ENCODE measurements around the gene PTPRCAP. TPM values are rescaled to one million over a fixed set of nuclear protein-coding genes. Genes with fewer than 3 reads are reported as not detected.
A peak's percentile ranks its signal among the peaks of the same experiment; 100 is the strongest.

The PTPRCAP gene
- total and polyA plus RNA-seq, 2 experiments from 2014 or later: 3.3 to 3.5 TPM

GRCh38 chr11:67400942-67401494, 36.5 kb downstream of the PTPRCAP start:
- no peaks in the 10 kb centered on the region for H3K9me3 Mint-ChIP-seq
- H3K4me3 Mint-ChIP-seq: peak overlapping the region; percentile 76
- peaks cover 13% of the 10 kb centered on the region for H3K27me3 Mint-ChIP-seq (ENCODE audit: insufficient read depth, low read depth, poor library complexity)
- no peaks in the 10 kb centered on the region for H3K9me2 ChIP-seq (ENCODE audit: insufficient read depth)
- DNase-seq (ENCODE audit: low spot score) (no peak), ATAC-seq (peak; percentile 2)
- peak overlapping the region; percentile 91 for H3K4me2 ChIP-seq
- H3K27ac Mint-ChIP-seq: no peak overlapping the region
- peaks cover 16% of the 10 kb centered on the region for H3K79me2 ChIP-seq (replicated peaks; ENCODE audit: insufficient read depth)
- H3K27me3 ChIP-seq (ENCODE audit: insufficient read depth): no peaks in the 10 kb centered on the region
- TF ChIP-seq NANOG (IDR thresholded peaks at IDR 0.05; ENCODE audit: borderline replicate concordance) (no peak), REST (IDR thresholded peaks at IDR 0.05; ENCODE audit: unreplicated experiment) (no peak), ETS1 (IDR thresholded peaks at IDR 0.05) (no peak), POLR2AphosphoS5 (IDR thresholded peaks at IDR 0.05; ENCODE audit: low read depth) (no peak), ZNF462 (CRISPR knock-in tag; IDR thresholded peaks at IDR 0.05) (no peak), STAT1 (IDR thresholded peaks at IDR 0.05; ENCODE audit: unreplicated experiment) (no peak), JUNB (IDR thresholded peaks at IDR 0.05; ENCODE audit: unreplicated experiment) (no peak), CREB1 (CRISPR knock-in tag; IDR thresholded peaks at IDR 0.05; ENCODE audit: low read depth) (no peak), CTCF (conservative IDR thresholded peaks at IDR 0.05; ENCODE audit: low read depth in 2 of 2) (no peak), ZNF114 (CRISPR knock-in tag; IDR thresholded peaks at IDR 0.05) (no peak)
- H2AFZ ChIP-seq: no peak overlapping the region
- no peaks in the 10 kb centered on the region for H3K36me3 ChIP-seq (ENCODE audit: insufficient read depth)
- H3K4me1 ChIP-seq (ENCODE audit: insufficient read depth): peaks cover 24% of the 10 kb centered on the region
- H3K36me3 Mint-ChIP-seq (ENCODE audit: low read depth): peaks cover 37% of the 10 kb centered on the region
- peak overlapping the region; percentile 81; the same call in 1 of the 2 replicates for H3K27ac ChIP-seq (ENCODE audit: low read depth)
- H3K4me1 Mint-ChIP-seq: peaks cover 30% of the 10 kb centered on the region
- H4K20me1 ChIP-seq (replicated peaks; ENCODE audit: insufficient read depth): peaks cover 8% of the 10 kb centered on the region; the same call in 1 of the 2 replicates
- 0 out of 2 replicates have a peak, but pooled peaks cover 4% of the 10 kb centered on the region for H3F3A ChIP-seq (replicated peaks; ENCODE audit: low read depth)
- H3K4me3 ChIP-seq: peak overlapping the region; percentile 88
